ENCODE results near the gene LIPG.
A peak's percentile ranks its signal among the peaks of the same experiment; 100 is the strongest.
"Not testable (repeated sequence)": the region's sequence is repeated elsewhere in the genome, so short reads cannot be mapped to it uniquely, and the experiment has no call there.

Gene LIPG

GRCh38 chr18:49561289-49562193 is at the start of gene LIPG:
Gene LIPG, plus strand, starts transcription at chr18:49562057. Its CDS starts 252 bp downstream, at chr18:49562309.
- peak; percentile 18 for DNase-seq

- not testable (repeated sequence) for DNase-seq
Measured at GRCh38 chr18:49512876-49513275, 49.0 kb upstream of the LIPG start.

GRCh38 chr18:49514577-49514976 is 47.3 kb upstream of the LIPG start:
- no peak for DNase-seq

- not testable (repeated sequence) for DNase-seq
Measured at GRCh38 chr18:49515003-49515402, 46.9 kb upstream of the LIPG start.

GRCh38 chr18:49515516-49515915 is 46.3 kb upstream of the LIPG start:
- DNase-seq = no peak

- no peak for DNase-seq
Measured at GRCh38 chr18:49517483-49517882, 44.4 kb upstream of the LIPG start.

- no peak for DNase-seq
Measured at GRCh38 chr18:49519101-49519971, 42.5 kb upstream of the LIPG start.

- DNase-seq = no peak
Measured at GRCh38 chr18:49520661-49521145, 41.2 kb upstream of the LIPG start.

GRCh38 chr18:49521216-49521835 is 40.5 kb upstream of the LIPG start:
- no peak for DNase-seq

GRCh38 chr18:49523580-49524093 is 38.2 kb upstream of the LIPG start:
- DNase-seq = not testable (repeated sequence)

GRCh38 chr18:49524349-49524748 is 37.5 kb upstream of the LIPG start:
- DNase-seq = no peak

- DNase-seq = no peak
Measured at GRCh38 chr18:49524951-49525350, 36.9 kb upstream of the LIPG start.

GRCh38 chr18:49525981-49526380 is 35.9 kb upstream of the LIPG start:
- no peak for DNase-seq

- no peak for DNase-seq
Measured at GRCh38 chr18:49527631-49528327, 34.1 kb upstream of the LIPG start.

GRCh38 chr18:49529596-49529995 is 32.3 kb upstream of the LIPG start:
- DNase-seq = no peak

GRCh38 chr18:49531678-49532153 is 30.1 kb upstream of the LIPG start:
- no peak for DNase-seq

- DNase-seq = no peak
Measured at GRCh38 chr18:49534846-49535601, 26.8 kb upstream of the LIPG start.

GRCh38 chr18:49537232-49537896 is 24.5 kb upstream of the LIPG start:
- no peak for DNase-seq

GRCh38 chr18:49544362-49544761 is 17.5 kb upstream of the LIPG start:
- DNase-seq = no peak

GRCh38 chr18:49546278-49546677 is 15.6 kb upstream of the LIPG start:
- no peak for DNase-seq

Data from CD4-positive, alpha-beta T cell treated with Interleukin-17A for 4 hours (primary cell).